NCI-H1092 treated with DMSO at 0.1 percent for 48 hours (cell line): ENCODE results near the gene SLC24A3.

Experiments used
- DNase-seq: peaks from one replicate; lab custom pipeline; 2025; lab: John Stamatoyannopoulos, UW

SLC24A3 gene

DNA sequence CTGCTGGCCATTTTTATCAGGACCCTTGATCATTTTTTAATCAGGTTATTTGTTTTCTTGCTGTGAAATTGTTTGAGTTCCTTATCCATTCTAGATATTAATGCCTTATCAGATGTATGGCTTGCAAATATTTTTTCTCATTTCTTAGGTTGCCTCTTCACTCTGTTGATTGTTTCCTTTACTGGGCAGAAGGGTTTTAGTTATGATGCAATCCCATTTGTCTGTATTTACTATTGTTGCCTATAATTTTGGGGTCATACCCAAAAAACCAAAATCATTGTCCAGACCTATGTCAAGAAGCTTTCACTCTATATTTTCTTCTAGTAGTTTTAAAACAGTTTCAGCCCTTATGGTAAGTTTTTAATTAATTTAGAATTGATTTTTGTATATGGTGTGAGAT is 172.5 kb downstream of the SLC24A3 start:
- DNase-seq, result no peak

DNA sequence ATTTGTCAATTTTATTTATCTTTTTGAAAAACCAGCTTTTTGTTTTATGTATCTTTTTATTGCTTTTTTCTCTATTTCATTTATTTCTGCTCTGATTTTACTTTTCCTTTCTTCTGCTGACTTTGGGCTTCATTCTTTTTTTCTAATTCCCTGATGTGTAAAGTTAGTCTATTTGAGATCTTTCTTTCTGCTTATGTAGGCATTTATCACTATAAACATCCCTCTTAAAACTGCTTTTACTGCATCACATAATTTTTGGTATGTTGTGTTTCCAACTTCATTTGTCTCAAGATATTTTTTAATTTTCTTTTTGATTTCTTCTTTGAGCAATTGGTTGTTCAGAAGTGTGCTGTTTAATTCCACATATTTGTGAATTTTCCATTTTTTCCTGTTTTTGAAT is 174.8 kb downstream of the SLC24A3 start:
- DNase-seq, result no peak

DNA sequence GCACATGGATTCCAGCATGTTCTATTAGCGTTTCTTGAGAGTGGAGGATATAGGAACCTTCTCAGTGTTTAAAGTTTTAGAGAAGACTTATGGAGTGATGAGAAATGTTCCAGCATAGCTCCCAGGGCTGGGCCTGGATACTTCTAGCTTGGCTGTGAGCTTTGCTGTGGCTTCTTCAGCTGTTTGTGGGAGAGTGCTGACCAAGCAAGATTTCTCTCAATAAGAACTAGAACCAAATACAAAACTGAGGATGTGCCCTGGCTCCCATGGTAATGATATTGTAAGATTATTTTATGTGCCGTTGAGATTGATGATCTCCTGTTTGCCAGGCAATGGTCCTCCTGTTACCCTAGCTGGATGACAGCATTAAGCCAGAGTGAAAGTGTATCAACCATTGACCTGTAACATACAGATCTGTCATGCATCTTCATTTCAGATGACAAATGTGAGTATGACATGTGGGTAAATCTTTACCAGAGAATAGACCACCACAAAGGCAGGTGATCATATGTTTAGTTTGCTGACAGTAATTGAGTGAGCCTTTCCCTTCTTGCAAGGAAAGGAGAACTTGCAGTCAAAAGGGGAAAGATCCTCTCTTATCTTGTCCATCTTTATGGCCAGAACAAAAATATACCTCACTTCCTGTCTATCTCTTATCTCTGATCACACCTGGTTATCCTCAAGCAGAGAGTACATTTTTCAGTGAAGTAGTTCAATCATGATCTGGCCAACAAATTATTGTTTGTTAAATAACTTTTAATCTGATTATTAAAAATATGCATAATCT is 180.1 kb downstream of the SLC24A3 start:
- DNase-seq, result no peak

DNA sequence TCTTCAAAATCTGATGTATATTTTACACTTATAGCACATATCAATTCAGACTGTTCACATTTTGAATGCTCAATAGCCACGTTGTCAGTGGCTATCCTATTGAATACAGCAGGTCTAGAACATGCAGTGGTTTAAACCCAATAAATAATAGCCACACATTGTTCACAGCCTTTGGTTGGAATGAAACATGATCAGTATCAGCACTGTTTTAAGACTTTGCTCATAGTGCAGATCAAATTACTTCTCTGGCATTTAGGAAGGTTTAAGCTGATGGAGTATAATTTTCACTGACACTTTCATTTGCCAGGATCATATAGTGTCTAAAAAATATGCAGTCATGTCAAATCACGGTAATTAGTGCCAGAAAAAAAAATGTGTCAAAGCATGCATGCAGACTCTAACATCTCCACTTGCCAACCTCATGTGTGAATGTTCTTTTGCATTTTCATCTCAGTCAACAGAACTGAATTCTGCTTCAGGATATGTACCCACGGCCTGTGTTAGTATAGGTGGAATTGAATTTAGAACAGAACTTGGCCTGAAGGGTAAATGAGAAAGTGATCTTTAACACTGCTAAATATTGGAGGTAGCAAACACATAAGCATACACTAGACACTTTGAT is 184.1 kb downstream of the SLC24A3 start:
- DNase-seq, result no peak

DNA sequence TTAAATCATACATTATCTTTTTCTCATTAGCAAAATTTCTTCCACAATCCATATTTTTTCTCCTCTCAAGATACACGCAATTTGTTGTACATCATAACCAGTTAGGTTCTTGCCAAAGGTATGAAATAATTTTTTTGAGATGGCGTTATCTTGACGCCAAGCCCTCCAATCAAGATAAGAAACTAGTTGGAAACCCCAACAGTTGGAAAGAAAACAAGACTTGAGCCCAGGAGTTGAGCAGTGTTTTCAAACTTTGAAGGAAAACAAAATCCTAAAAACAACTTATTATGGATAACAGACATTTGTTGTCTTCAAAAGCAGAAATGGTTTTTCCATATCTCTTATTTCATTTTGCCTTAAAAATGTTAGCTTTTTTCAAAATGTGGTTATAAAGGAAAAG is 184.8 kb downstream of the SLC24A3 start:
- DNase-seq, result no peak

DNA sequence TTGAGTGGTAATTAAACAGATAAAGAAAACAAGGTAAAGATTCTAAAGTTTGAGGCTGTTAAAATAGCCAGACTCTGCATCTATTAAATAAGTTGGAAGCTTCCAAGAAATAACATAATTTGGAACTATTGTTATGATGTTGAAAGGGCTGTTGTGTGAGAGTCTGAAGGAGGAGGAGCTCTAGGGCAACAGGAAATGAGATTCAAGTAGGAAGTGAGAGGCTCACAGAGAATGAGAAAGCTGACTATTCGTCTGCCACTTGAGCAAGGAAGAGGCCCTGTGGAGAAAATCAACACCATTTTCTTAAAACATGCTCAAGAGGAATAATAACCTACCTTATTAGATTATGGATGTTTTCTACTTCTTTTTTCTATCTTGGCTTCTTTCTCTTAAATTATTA is 185.2 kb downstream of the SLC24A3 start:
- DNase-seq, result no peak

DNA sequence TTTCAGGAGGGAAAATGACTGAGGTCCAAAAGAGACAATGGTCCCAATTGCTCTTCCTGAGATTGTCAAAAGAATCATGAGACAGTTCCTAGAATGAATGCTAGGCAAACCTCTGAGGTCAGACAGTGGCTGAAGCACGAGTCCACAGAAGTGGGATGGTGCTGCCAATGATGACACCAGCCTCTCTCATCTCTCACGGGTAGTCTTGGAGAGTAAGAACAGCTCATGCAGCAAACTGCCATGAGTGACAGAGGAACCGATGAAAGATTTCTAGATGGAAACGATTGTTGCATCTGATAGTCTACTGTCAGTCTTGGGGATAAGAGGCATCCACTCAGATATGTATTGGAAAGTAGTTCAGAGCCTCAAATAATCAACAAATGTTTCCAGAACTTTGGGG is 188.7 kb downstream of the SLC24A3 start:
- no peak for DNase-seq

DNA sequence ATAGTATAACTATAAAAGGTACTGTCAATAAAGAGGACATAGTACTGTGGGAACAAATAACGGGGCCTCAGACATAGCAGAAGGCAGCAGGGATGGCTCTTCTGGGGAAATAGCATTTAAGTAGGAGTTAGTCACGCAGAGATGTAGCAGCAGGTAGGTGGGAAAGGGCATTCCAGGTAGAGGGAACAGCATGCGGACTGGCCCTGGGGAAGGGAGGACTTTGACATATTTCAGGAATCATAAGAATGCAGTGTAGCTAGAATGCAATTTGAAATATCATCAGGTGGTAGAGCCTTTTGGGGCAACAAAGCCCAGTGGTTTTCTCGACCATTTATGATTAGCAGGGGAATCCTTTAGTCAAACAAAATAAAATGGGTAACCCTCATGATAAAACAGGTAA is 191.1 kb downstream of the SLC24A3 start:
- DNase-seq, result no peak

DNA sequence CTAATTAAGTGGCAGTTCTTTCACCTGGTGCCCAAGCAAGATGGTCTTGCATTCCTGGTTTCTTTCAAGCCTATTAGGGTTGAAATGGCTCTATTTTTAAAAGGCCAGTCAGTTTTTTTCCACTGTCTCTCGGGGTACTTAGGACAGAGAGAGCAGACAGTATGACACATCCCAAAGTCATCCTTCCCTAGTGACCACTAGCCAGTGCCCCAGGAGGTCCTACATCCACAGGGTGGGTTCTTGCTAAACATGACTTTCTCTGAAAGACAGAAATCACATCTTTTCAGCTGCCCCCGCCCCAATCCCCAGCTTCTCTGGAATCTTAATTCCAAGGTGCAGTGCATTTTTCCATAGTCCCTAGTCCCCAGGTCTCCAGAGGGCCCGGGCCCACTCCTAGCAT is 192.4 kb downstream of the SLC24A3 start:
- no peak for DNase-seq

DNA sequence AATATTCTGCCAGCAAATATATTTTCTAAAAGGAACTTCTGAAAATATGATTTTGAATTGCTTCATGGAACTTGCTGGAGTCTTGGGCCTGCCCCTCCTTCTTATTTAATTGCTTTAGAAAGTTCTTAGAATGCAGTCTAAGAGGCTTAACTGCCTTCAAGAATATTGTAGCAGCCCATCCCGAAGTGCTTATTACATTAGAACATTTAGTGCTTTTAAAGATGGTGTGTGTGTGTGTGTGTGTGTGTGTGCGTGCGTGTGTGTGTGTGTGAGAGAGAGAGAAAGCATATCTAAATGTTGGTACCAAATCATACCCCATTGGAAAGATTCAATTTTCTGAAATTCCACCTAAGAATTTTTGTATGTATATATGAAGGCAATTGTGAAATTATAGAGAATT is 193.5 kb downstream of the SLC24A3 start:
- DNase-seq, result no peak

DNA sequence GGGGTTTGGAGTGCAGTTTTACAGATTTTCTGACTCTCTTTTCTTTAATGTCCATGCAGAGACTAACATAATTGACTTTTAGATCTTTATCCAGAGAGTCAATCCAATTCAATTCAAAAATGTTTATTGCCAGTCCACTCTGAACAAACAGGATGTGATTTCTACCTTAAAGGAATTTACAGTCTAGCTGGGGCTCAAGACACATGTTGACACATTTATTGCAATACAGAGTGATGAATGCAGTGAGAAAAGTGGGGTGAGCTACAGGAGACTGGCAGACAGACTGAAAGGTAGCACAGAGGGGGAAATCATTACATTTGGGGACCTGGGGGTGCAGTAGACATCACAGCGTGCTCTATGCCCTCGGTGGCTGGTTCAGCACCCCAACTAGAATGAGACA is 193.9 kb downstream of the SLC24A3 start:
- no peak for DNase-seq

DNA sequence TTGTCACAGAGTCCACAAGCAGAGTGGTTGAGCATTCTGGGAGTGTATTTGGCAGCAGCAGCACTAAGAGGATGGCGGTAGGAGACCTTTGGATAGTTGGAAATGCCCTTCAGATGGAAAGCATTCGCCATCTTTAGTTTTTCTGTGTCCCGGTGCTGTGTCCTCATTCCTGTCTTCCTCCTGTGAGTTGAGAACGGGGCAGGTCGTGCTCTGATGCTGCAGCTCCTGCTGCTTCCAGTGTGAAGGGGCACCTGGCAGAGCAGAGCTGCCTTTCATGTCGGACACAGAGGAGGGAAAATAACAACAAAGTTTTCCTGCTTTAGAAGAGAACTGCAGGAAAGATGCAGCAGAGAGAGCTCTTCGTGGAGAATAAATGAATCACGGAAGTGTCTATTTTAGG is 194.8 kb downstream of the SLC24A3 start:
- DNase-seq, result no peak

DNA sequence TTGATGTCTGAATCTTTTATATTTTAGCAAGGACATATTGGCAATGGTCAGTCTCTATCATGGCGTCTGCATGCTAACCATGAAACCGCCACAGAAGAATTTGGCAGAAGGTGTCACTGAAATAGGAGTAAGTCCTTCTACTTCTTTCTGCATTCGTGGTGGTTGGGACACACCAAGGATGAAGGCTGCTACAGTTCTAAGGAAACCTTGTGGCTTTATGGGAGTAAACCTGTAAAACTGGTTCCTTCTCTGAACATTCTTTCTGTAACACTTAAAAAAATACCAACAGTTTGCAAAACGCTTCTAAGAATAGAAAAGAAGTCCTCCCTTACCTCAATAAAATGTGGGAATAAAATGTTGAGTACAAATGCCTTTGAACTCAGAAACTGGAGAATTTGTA is 195.3 kb downstream of the SLC24A3 start:
- DNase-seq, result no peak

DNA sequence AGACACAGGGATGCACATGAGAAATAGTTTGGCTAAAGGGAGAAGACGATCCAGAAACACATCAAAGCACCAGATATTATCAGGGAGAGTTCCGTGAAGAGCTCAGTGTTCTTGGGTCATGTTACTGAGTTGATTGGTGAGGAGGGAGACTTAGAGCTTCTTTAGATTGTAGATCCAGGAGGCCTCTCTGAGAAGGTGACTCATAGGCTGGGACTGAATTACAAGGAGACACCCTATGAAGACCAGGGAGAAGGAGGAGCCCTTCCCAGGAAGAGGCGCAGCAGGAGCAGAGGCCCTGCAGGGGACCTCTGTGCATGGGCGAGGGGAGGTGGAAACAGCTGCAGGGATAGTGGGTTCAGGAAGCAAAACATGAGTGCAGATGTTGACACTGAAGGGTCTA is 196.5 kb downstream of the SLC24A3 start:
- DNase-seq, result no peak

DNA sequence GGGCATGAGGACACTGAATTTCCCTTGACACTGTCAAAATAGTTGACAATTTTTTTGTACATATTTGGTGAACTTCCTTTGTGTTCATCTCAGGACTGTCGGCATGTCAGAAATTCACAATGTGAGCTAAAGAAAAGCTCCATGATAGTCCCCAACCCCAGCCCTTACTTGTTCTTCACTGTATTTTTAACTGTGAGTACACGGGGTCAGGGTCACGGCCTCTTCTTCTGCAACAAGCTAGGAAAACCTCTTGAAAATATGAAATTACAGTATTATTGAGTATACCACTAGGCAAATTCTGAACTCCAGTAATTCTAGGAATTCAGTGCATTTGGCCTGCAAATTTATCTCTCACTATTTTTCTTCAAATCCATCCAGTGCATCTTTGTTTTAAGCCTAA is 199.4 kb downstream of the SLC24A3 start:
- DNase-seq, result no peak

DNA sequence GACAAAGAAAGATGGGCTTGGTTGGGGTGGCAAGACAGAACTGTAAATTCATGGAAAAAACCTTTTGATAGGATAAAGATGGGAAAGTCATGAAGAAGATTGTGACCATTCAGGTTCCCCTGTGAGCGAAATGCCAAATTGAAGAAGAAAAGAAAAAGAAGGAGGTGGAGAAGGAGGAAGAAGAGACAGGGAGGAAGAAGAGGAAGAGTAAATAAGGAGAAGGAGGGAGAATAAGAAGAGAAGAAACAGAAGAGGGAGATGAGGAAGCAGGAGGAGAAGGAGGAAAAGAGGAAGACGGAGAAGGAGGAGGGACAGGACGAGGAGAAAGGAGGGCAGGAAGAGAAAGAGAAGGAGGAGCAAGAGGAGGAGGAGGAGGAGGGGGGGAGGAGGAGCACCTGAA is 199.8 kb downstream of the SLC24A3 start:
- no peak for DNase-seq

DNA sequence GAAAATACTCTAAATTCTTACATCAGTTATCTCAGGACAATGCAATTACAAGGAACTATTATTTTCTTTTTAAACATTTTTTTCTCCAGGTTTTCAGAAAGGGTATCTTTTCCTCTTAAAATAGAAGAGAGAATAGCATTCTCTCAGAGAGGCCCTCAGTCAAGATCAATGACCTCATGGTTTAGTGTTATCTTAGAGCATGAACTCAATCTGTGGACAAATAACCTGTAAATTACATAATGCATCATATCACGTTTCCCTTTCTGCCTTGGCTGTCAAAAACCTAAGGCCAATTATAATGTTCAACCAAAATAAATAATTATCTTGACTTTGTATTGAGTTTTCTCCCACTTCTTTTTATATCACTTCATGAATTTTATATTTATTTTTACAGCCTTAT is 202.2 kb downstream of the SLC24A3 start:
- no peak for DNase-seq

DNA sequence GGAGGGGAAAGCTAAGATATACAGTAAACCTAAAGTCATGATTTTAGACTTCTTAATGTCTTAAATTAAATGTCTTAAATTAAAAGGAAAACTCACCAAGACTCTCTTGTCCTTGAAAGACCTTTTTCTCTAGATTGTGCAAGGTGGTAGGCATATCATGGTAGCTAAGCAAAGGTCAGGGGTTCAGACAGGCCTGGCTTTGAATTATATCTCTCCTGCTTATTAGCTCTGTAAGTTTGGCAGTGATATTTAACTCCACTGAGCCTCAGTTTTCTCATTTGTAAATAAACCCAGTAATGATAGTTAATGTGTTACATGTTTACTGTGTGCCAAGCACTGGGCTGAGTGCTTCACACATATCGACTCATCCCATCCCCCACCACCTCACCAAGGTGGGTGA is 203.3 kb downstream of the SLC24A3 start:
- DNase-seq, result no peak

DNA sequence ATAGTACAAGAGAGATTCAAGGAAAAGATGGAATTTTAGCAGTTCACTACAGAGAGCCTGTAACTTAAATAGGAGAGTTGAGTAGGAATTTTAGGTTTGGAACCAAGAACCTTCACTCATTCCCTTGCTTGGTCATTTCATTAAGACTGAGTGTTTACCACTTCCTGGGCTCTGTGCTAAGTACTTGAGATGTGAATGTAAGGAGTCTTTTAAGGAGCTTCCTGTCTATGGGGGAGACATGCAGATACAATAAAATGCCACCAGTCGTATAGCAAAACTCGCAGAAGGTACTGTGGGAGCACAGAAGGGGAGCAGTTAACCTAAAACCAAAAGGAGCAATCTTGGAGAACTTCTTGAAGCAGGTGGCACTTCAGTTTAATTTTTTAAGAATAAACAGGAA is 204.2 kb downstream of the SLC24A3 start:
- no peak for DNase-seq

DNA sequence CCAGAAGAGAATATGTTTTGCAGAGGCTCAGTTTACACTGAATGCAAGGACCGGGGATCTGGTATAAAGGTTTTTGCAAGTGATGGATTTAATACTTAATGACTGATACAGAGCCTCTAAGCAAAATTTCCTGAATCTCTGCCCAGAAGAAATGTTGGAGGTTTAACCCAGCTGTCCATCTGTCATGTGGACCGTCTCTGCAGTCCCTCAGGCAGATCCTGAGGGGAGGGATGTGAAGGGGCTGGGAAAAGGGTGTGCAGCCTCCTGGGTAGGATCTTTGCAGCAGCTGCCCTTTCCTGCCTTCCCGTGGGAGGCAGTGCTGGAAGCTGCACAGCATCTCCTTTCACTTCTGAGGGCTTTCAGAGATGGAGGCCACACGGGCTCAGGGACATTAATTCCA is 207.0 kb downstream of the SLC24A3 start:
- DNase-seq, result peak; percentile 8

DNA sequence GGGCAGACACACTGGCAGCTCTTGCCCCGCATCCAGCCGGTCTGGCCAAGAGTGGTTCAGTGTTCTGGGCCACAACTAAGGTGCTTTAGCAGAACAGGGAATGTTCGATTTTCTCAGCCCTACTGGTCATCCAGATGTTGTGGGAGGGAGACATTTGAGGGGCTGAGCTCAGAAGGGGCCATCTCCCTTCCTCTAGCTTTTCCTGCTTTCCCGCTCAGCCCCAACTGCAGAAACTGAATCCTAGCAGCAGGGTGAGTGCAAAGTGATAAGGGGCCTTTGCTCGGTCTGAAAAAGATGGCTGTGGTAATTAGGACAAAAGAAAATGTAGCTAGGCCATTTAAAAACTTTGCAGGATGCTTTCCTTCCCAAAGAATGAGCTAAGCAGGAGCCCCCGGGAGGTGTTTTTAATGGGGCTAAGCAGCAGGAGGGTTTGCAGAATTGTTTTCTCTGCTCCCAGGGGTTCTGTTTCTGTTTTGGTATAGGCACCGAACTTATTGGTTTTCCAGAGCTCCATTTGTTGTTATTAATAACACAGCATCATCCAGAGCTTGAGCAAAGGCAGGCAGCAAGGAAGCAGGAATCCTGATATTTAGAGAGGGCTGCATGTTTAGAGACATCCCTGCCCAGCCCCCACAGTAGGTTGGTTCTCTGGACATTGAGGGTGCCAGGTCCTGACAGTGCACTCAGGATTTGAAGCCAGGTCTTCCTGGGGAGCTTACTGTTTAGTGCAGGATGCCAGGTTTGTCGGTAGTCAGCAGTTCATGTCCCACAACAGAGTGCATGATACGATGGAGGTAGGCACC is 210.9 kb downstream of the SLC24A3 start:
- no peak for DNase-seq

DNA sequence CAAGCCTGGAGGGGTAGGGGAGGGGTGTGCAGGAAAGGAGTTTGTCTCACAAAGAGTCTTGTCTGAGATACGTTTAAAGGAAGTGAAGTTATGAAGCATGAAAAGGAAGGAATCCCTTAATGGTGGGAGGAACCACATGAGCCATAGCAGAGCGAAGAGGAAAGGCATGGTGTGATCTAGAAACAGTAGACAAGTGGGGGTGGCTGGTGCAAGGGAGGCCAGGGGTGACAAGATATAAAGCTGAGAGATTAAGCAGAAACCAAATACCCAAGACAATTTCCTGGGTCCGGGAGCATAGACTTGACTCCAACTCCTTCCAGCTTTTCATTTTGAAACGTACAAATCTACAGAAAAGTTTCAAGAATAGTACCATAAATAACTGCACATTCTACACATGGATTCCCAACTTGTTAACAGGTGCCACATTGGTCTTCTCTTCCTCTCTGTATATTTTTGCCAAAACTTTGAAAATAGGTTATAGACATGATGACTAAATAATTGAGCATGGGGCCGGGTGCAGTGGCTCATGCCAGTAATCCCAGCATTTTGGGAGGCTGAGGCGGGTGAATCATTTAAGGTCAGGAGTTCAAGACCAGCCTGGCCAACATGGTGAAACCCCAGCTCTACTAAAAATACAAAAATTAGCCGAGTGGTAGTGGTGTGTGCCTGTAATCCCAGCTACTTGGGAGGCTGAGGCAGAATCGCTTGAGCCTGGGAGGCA is 211.6 kb downstream of the SLC24A3 start:
- DNase-seq, result no peak

DNA sequence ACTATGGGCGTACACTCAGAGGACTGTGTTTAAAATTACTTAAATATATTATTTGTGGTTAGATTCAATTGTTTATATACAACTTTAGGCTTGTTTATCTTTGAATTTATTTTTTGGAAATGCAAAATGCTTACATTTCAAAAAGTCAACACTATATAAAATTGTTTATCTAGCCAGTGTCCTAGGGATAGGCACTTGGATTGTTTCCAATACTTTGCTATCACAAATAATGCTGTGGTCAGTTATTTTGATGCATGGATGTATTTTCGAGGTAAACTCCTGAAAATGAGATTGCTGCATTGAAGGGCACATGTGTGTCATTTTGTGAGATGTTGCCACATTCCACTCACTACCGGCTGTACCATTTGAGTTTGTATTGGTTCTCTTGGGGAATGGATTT is 213.9 kb downstream of the SLC24A3 start:
- DNase-seq, result no peak
